Loucy (cell line): ENCODE results near the gene AVPR2.

Source experiments
- CTCF ChIP-seq: fragments of 200-600 bp; sonication (generic); conservative IDR thresholded peaks from 2 replicates; pipeline ENCODE4 v1.5.1; 2014; ENCODE audit warnings: mild to moderate bottlenecking, antibody characterized with exemption, low read length
- EZH2phosphoT487 ChIP-seq: fragments of 200-600 bp; IDR thresholded peaks from 2 replicates; pipeline ENCODE4 v1.6.1; 2018; ENCODE audit warnings: antibody characterized with exemption, mild to moderate bottlenecking, moderate library complexity, borderline replicate concordance

- no peak for TF ChIP-seq CTCF
- no peak for TF ChIP-seq EZH2phosphoT487
Measured at GRCh38 chrX:153867139-153867538, 37.3 kb upstream of the AVPR2 start.
